Panc1 (cell line): ENCODE measurements around the gene IRX4. TPM values are rescaled to one million over a fixed set of nuclear protein-coding genes. Genes with fewer than 3 reads are reported as not detected.
"Not testable (repeated sequence)": the region's sequence is repeated elsewhere in the genome, so short reads cannot be mapped to it uniquely, and the experiment has no call there.

Experiments
- ATAC-seq: fragments of 200-7000 bp; cut with Tn5 transposase; 2 replicates; pipeline ENCODE4 v1.9.1; 2020; ENCODE audit warnings: mild to moderate bottlenecking, moderate library complexity
- BruUV-seq: library from RNA; stranded (reverse); fragments of 400-500 nt; replicated peaks from 2 replicates; lab custom pipeline; 2021; lab: Mats Ljungman, UMichigan
- CTCF ChIA-PET: fragments of 300-600 bp; sonication (Branson Sonifier 250); formaldehyde crosslinking; loops from one replicate; lab custom pipeline; 2022; ENCODE audit warnings: antibody characterized with exemption; lab: Charles Lee
- POLR2A ChIA-PET: fragments of 300-600 bp; sonication (Branson Sonifier 250); formaldehyde crosslinking; loops from one replicate; lab custom pipeline; 2022; ENCODE audit warnings: antibody characterized with exemption; lab: Charles Lee
- DNase-seq: peaks from one replicate; pipeline ENCODE4 v3.0.0-alpha.2; 2010; ENCODE audit warnings: low read depth, low spot score
- H3K27ac ChIP-seq: 2 replicates; pipeline ENCODE4 v1.5.1; 2011; ENCODE audit warnings: mild to moderate bottlenecking, low read length, inconsistent platforms
- H3K27me3 ChIP-seq: fragments of 200-500 bp; sonication (Bioruptor generic); 2 replicates; pipeline ENCODE4 v1.6.0; 2014; ENCODE audit warnings: low read length, inconsistent platforms; ENCODE audit not compliant: control insufficient read depth, insufficient read depth
- H3K36me3 ChIP-seq: fragments of 200-500 bp; sonication (Bioruptor generic); 2 replicates; pipeline ENCODE4 v1.5.1; 2014; ENCODE audit warnings: inconsistent platforms, mild to moderate bottlenecking, low read length, moderate library complexity; ENCODE audit not compliant: control insufficient read depth, insufficient read depth
- H3K4me1 ChIP-seq: 2 replicates; pipeline ENCODE4 v1.5.1; 2011; ENCODE audit warnings: inconsistent platforms, mild to moderate bottlenecking, low read length, moderate library complexity; ENCODE audit not compliant: control insufficient read depth, insufficient read depth
- H3K4me3 ChIP-seq, 2 experiments: 2 replicates each; pipeline ENCODE4 v1.5.1; 2011 to 2012; ENCODE audit warnings: low read depth in 2 of 2, low read length in 2 of 2, mild to moderate bottlenecking in 2 of 2, inconsistent platforms in 1 of 2, moderate library complexity in 1 of 2
- H3K9me3 ChIP-seq: fragments of 200-500 bp; sonication (Bioruptor generic); 2 replicates; pipeline ENCODE4 v1.5.1; 2014; ENCODE audit warnings: low read depth, mild to moderate bottlenecking, inconsistent platforms, low read length, moderate library complexity; ENCODE audit not compliant: control insufficient read depth, insufficient read depth
- POLR2AphosphoS5 ChIP-seq: IDR thresholded peaks from 2 replicates; pipeline ENCODE4 v1.6.1; 2012; ENCODE audit warnings: mild to moderate bottlenecking, low read depth, low read length, moderate library complexity
- SIN3A ChIP-seq: IDR thresholded peaks from 2 replicates; pipeline ENCODE4 v1.6.1; 2012; ENCODE audit warnings: low read depth, mild to moderate bottlenecking, low read length, moderate library complexity, borderline replicate concordance; ENCODE audit not compliant: insufficient read depth
- TCF7L2 ChIP-seq: IDR thresholded peaks from 2 replicates; pipeline ENCODE4 v1.6.1; 2011; ENCODE audit warnings: mild to moderate bottlenecking, low read depth, low read length, inconsistent platforms
- in situ Hi-C: cut with HindIII; loops from 2 replicates; pipeline ENCODE4 v1.10.0; 2016; ENCODE audit warnings: low sequenced_read_pairs, low pct_unique_long_range_greater_than_20kb
- intact Hi-C: fragments of 100-400 bp; cut with micrococcal nuclease; formaldehyde crosslinking; loops from one replicate; pipeline ENCODE4 v1.10.0; 2022; ENCODE audit not compliant: unreplicated experiment
- total RNA-seq: library from RNA; stranded (reverse); gene quantifications from one replicate; pipeline ENCODE4 v1.2.1, GENCODE V29; 2021; ENCODE audit not compliant: unreplicated experiment
- TF ChIP-seq, protein P1 (sequence below): fragments of 450-650 bp; IDR thresholded peaks from 2 replicates; pipeline ENCODE4 v1.5.1; 2017; ENCODE audit warnings: mild to moderate bottlenecking
- TF ChIP-seq, protein P2 (sequence below), 2 experiments: IDR thresholded peaks; 2 replicates each; pipeline ENCODE4 v1.6.1; 2011 to 2012; ENCODE audit warnings: low read depth in 2 of 2, control low read depth in 1 of 2, low read length in 1 of 2, mild to moderate bottlenecking in 1 of 2, moderate library complexity in 1 of 2; ENCODE audit not compliant: insufficient read depth in 1 of 2

The IRX4 gene
- total RNA-seq, 1 experiment from 2014 or later: 0.18 TPM

DNA sequence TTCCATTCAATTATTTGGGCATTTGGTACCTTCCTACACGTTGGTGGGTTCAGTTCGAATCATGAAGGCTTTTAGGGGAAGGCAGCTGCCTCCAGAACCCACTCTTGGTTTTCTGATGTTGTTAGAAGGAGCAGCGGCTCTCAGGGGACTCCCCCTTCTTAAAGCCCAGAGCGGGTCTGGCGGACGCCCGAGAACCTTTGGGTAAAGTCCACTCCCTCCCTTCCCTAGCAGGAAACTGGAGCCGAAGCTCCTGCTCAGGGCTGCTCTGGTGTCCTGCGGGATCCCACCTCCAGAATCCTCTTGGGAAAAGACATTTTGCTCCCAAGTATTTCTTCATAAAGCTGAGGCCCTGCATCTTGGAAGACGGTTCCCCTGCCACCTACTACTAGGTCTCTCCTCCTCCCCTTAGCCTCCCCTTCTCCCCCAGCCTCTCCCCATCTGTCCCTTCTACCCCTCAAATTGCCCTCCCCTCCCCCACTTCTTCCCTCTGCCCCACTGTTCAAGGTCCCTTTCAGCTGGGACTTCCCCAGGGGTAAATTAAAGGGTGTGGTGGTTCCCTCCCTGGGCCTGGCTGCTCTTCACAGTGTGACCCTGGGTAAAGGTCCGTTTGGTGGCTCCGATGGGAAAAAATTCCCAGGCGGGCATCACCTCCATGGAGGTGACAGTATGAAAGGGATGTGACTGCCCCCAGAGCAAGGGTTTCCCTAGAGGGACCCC is 9.3 kb downstream of the IRX4 start:
- no peak overlapping the region for H3K27ac ChIP-seq
- TF ChIP-seq POLR2AphosphoS5 (no peak), SIN3A (no peak), TCF7L2 (no peak)
- TF ChIP-seq, protein P1, sequence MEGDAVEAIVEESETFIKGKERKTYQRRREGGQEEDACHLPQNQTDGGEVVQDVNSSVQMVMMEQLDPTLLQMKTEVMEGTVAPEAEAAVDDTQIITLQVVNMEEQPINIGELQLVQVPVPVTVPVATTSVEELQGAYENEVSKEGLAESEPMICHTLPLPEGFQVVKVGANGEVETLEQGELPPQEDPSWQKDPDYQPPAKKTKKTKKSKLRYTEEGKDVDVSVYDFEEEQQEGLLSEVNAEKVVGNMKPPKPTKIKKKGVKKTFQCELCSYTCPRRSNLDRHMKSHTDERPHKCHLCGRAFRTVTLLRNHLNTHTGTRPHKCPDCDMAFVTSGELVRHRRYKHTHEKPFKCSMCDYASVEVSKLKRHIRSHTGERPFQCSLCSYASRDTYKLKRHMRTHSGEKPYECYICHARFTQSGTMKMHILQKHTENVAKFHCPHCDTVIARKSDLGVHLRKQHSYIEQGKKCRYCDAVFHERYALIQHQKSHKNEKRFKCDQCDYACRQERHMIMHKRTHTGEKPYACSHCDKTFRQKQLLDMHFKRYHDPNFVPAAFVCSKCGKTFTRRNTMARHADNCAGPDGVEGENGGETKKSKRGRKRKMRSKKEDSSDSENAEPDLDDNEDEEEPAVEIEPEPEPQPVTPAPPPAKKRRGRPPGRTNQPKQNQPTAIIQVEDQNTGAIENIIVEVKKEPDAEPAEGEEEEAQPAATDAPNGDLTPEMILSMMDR: no peak
- TF ChIP-seq, protein P2, sequence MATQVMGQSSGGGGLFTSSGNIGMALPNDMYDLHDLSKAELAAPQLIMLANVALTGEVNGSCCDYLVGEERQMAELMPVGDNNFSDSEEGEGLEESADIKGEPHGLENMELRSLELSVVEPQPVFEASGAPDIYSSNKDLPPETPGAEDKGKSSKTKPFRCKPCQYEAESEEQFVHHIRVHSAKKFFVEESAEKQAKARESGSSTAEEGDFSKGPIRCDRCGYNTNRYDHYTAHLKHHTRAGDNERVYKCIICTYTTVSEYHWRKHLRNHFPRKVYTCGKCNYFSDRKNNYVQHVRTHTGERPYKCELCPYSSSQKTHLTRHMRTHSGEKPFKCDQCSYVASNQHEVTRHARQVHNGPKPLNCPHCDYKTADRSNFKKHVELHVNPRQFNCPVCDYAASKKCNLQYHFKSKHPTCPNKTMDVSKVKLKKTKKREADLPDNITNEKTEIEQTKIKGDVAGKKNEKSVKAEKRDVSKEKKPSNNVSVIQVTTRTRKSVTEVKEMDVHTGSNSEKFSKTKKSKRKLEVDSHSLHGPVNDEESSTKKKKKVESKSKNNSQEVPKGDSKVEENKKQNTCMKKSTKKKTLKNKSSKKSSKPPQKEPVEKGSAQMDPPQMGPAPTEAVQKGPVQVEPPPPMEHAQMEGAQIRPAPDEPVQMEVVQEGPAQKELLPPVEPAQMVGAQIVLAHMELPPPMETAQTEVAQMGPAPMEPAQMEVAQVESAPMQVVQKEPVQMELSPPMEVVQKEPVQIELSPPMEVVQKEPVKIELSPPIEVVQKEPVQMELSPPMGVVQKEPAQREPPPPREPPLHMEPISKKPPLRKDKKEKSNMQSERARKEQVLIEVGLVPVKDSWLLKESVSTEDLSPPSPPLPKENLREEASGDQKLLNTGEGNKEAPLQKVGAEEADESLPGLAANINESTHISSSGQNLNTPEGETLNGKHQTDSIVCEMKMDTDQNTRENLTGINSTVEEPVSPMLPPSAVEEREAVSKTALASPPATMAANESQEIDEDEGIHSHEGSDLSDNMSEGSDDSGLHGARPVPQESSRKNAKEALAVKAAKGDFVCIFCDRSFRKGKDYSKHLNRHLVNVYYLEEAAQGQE (IDR thresholded peaks at IDR 0.05; ENCODE audit: insufficient read depth in 1 of 2, low read depth in 2 of 2, low read length in 1 of 2): no peak
- CTCF ChIA-PET: no interaction called here
- H3K27me3 ChIP-seq: peaks cover 2% of the 10 kb centered on the region; the same call in 1 of the 2 replicates
- no peaks in the 10 kb centered on the region for H3K36me3 ChIP-seq
- H3K9me3 ChIP-seq: no peaks in the 10 kb centered on the region
- DNase-seq (no peak), ATAC-seq (no peak)
- intact Hi-C loops (no loop called here), in situ Hi-C loops (no loop called here)
- POLR2A ChIA-PET: no interaction called here
- no TSS peak for BruUV-seq
- H3K4me3 ChIP-seq: no peak overlapping the region
- no peaks in the 10 kb centered on the region for H3K4me1 ChIP-seq

DNA sequence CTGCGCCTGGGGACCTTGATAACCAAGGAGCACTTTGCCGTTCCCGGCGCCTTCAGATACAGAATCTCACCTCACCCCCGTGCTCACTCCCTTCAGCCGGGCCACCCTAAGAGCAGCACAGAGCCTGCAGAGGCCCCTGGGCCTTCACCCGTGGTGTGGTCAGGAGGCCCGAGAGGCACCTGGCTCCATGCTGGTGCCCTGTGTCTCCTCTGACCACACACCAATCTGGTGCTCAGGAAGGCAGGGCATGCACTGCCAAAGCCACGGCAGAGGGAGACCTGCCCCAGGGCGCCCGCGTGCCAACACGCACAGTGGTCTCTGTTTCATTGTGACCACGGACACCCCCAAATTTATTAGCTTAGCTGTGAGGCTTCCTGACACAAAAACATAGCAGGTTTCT is 11.3 kb downstream of the IRX4 start:
- no peak for ATAC-seq
- no TSS peak for BruUV-seq
- in situ Hi-C loops: no loop called here
- TF ChIP-seq, protein P1: no peak
- TF ChIP-seq POLR2AphosphoS5 (no peak), SIN3A (no peak), TCF7L2 (no peak)
- TF ChIP-seq, protein P2 (IDR thresholded peaks at IDR 0.05; ENCODE audit: insufficient read depth in 1 of 2, low read depth in 2 of 2, low read length in 1 of 2): no peak
- ChIA-PET POLR2A (no interaction called here), CTCF (no interaction called here)
- DNase-seq: no peak
- Histone ChIP-seq H3K4me3 (no peak overlapping the region), H3K4me1 (no peaks in the 10 kb centered on the region), H3K27me3 (peaks cover 2% of the 10 kb centered on the region; the same call in 1 of the 2 replicates), H3K27ac (no peak overlapping the region), H3K9me3 (no peaks in the 10 kb centered on the region), H3K36me3 (no peaks in the 10 kb centered on the region)
- intact Hi-C loops: no loop called here

DNA sequence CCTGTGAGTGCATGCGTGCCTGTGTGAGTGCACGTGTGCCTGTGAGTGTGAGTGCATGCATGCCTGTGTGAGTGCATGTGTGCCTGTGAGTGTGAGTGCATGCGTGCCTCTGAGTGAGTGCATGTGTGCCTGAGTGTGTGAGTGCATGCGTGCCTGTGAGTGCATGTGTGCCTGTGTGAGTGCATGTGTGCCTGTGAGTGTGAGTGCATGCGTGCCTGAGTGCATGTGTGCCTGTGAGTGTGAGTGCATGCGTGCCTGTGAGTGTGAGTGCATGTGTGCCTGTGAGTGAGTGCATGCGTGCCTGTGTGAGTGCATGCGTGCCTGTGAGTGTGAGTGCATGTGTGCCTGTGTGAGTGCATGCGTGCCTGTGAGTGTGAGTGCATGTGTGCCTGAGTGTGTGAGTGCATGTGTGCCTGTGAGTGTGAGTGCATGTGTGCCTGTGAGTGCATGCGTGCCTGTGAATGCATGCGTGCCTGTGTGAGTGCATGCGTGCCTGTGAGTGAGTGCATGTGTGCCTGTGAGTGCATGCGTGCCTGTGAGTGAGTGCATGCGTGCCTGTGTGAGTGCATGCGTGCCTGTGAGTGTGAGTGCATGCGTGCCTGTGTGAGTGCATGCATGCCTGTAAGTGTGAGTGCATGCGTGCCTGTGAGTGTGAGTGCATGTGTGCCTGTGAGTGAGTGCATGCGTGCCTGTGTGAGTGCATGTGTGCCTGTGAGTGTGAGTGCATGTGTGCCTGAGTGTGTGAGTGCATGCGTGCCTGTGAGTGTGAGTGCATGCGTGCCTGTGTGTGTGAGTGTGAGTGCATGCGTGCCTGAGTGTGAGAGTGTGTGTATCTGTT is 12.1 kb downstream of the IRX4 start:
- H3K27ac ChIP-seq, in situ Hi-C loops, DNase-seq, H3K36me3 ChIP-seq, BruUV-seq, CTCF ChIA-PET, H3K27me3 ChIP-seq, H3K4me3 ChIP-seq, H3K9me3 ChIP-seq, POLR2A ChIA-PET, intact Hi-C loops, ATAC-seq, H3K4me1 ChIP-seq: not testable (repeated sequence)
